HepG2 (cell line): ENCODE measurements around the gene URB1. TPM values are rescaled to one million over a fixed set of nuclear protein-coding genes. Genes with fewer than 3 reads are reported as not detected.

Source experiments
- ATAC-seq: fragments of 200-7000 bp; cut with Tn5 transposase; 3 replicates; pipeline ENCODE4 v1.9.1; 2020; ENCODE audit warnings: mild to moderate bottlenecking, moderate library complexity
- BruUV-seq: library from RNA; stranded (reverse); fragments of 400-500 nt; replicated peaks from 2 replicates; lab custom pipeline; 2021; lab: Mats Ljungman, UMichigan
- CTCF ChIA-PET: fragments of 300-600 bp; formaldehyde crosslinking; extraction: SDS; loops from one replicate; lab custom pipeline; 2021; ENCODE audit warnings: low total read pairs, inconsistent platforms, low intra/inter-chr PET ratio; lab: Yijun Ruan, JAX
- POLR2A ChIA-PET: fragments of 350-600 bp; sonication (Branson Sonifier 250); formaldehyde crosslinking; loops from one replicate; lab custom pipeline; 2020; ENCODE audit warnings: antibody characterized with exemption, inconsistent platforms; lab: Yijun Ruan, JAX
- DNase-seq: peaks from one replicate; pipeline ENCODE4 v3.0.0-alpha.2; 2015; ENCODE audit warnings: low spot score
- FAIRE-seq: peaks from 3 replicates; lab custom pipeline; 2011; peaks lifted over from hg19 to GRCh38; lab: Jason Lieb, UNC
- H2AFZ ChIP-seq: one replicate; pipeline ENCODE4 v1.6.1; 2011; ENCODE audit warnings: low read length, inconsistent platforms
- H3K27ac ChIP-seq: fragments of 300-600 bp; 3 replicates; pipeline ENCODE4 v1.8.0; 2011; ENCODE audit warnings: mixed run types, mild to moderate bottlenecking, mixed read lengths, low read length, inconsistent platforms; ENCODE audit not compliant: insufficient read depth; ENCODE audit errors: extremely low read length
- H3K27me3 ChIP-seq, 2 experiments: fragments of 200-600 bp in 1 of 2; 2 replicates in 1 of 2; 3 replicates in 1 of 2; pipeline versions ENCODE4 v1.6.0 to v1.8.0; 2011; ENCODE audit warnings: low read length in 2 of 2, mild to moderate bottlenecking in 2 of 2, moderate library complexity in 2 of 2, inconsistent platforms in 1 of 2; ENCODE audit not compliant: insufficient read depth in 2 of 2, control insufficient read depth in 1 of 2
- H3K36me3 ChIP-seq, 2 experiments: fragments of 200-600 bp in 1 of 2; replicated peaks in 1 of 2; 2 replicates in 1 of 2; 3 replicates in 1 of 2; pipeline versions ENCODE4 v1.5.1 to v1.8.0; 2011; ENCODE audit warnings: low read length in 2 of 2, inconsistent platforms in 1 of 2; ENCODE audit not compliant: insufficient read depth in 2 of 2, control insufficient read depth in 1 of 2
- H3K4me1 ChIP-seq: 2 replicates; pipeline ENCODE4 v1.5.1; 2012; ENCODE audit warnings: low read length, inconsistent platforms; ENCODE audit not compliant: insufficient read depth
- H3K4me2 ChIP-seq: 2 replicates; pipeline ENCODE4 v1.6.0; 2011; ENCODE audit warnings: low read depth, low read length, inconsistent platforms
- H3K4me3 ChIP-seq, 3 experiments: fragments of 200-600 bp in 1 of 3; sonication (generic), shearing (Covaris generic) in 1 of 3; replicated peaks in 1 of 3; 2 replicates each; pipeline ENCODE4 v1.5.1; 2011 to 2016; ENCODE audit warnings: low read length in 3 of 3, inconsistent platforms in 2 of 3, low read depth in 2 of 3, mild to moderate bottlenecking in 2 of 3, control low read depth in 1 of 3, mixed read lengths in 1 of 3; ENCODE audit not compliant: insufficient read depth in 1 of 3
- H3K79me2 ChIP-seq: one replicate; pipeline ENCODE4 v1.6.1; 2011; ENCODE audit warnings: low read length, inconsistent platforms; ENCODE audit not compliant: insufficient read depth
- H3K9ac ChIP-seq: 2 replicates; pipeline ENCODE4 v1.6.0; 2011; ENCODE audit warnings: mild to moderate bottlenecking, low read depth, low read length, inconsistent platforms; ENCODE audit not compliant: insufficient read depth
- H3K9me3 ChIP-seq: 2 replicates; pipeline ENCODE4 v1.5.1; 2012; ENCODE audit warnings: mild to moderate bottlenecking, low read length
- H4K20me1 ChIP-seq: 2 replicates; pipeline ENCODE4 v1.6.0; 2011; ENCODE audit warnings: inconsistent platforms, mild to moderate bottlenecking, low read length, moderate library complexity; ENCODE audit not compliant: insufficient read depth
- AKAP8 ChIP-seq: sonication (generic); formaldehyde crosslinking; IDR thresholded peaks from 2 replicates; pipeline ENCODE4 v1.5.1; 2020; ENCODE audit warnings: mild to moderate bottlenecking, missing genetic modification reagents
- CHD2 ChIP-seq: IDR thresholded peaks from 2 replicates; pipeline ENCODE4 v1.6.1; 2011; ENCODE audit warnings: low read depth, low read length, improper control_type of control experiment
- ETV6 ChIP-seq: sonication (generic); formaldehyde crosslinking; conservative IDR thresholded peaks from 2 replicates; pipeline ENCODE4 v1.4.0; 2020; ENCODE audit warnings: missing genetic modification reagents
- GATAD1 ChIP-seq: IDR thresholded peaks from 2 replicates; pipeline ENCODE4 v1.6.1; 2016; ENCODE audit warnings: missing genetic modification reagents, missing compliant biosample characterization
- ZKSCAN8 ChIP-seq: IDR thresholded peaks from 2 replicates; pipeline ENCODE4 v1.6.1; 2016; ENCODE audit warnings: borderline replicate concordance, missing genetic modification reagents, missing compliant biosample characterization
- ZNF552 ChIP-seq: sonication (generic); formaldehyde crosslinking; IDR thresholded peaks from 2 replicates; pipeline ENCODE4 v1.9.0; 2022; ENCODE audit warnings: missing genetic modification reagents, mild to moderate bottlenecking, borderline replicate concordance
- WGBS: methylation state at CpG from one replicate; pipeline ENCODE4 v1.1.6; 2017; ENCODE audit warnings: low lambda C conversion rate; 5-methylcytosine and 5-hydroxymethylcytosine counted together
- in situ Hi-C: cut with HindIII; loops from 2 replicates; pipeline ENCODE4 v1.10.0; 2017; ENCODE audit warnings: low pct_unique_long_range_greater_than_20kb; ENCODE audit not compliant: extremely low pct_ligation_motif_present
- intact Hi-C: fragments of 100-400 bp; cut with micrococcal nuclease; formaldehyde crosslinking; loops from one replicate; pipeline ENCODE4 v1.10.0; 2022; ENCODE audit not compliant: unreplicated experiment
- polyA plus RNA-seq, 8 experiments: library from polyadenylated mRNA; depleted of rRNA in 3 of 8; stranded (reverse) in 7 of 8; unstranded in 1 of 8; fragments of >200 nt; fragmentation: Illumina TruSeq in 4 of 8; extraction: Trizol in 4 of 8; gene quantifications; 2 replicates each; pipeline versions ENCODE4 v1.2.1 to v1.2.3, GENCODE V29; 2011 to 2016; ENCODE audit warnings: low read depth in 4 of 8, missing spikeins in 1 of 8, mixed read lengths in 1 of 8; ENCODE audit not compliant: insufficient read depth in 1 of 8
- total RNA-seq, 5 experiments: library from RNA; depleted of rRNA; stranded (reverse); fragments of >200 nt; fragmentation: Illumina TruSeq; extraction: Trizol; gene quantifications; 2 replicates each; pipeline ENCODE4 v1.2.3, GENCODE V29; 2016; ENCODE audit warnings: low read depth in 1 of 5
- TF ChIP-seq, protein P1 (sequence below): sonication (generic); formaldehyde crosslinking; IDR thresholded peaks from 2 replicates; pipeline ENCODE4 v1.8.0; 2022; ENCODE audit warnings: mild to moderate bottlenecking, missing genetic modification reagents, borderline replicate concordance
- TF ChIP-seq, protein P2 (sequence below): sonication (generic); formaldehyde crosslinking; IDR thresholded peaks from 2 replicates; pipeline ENCODE4 v1.9.0; 2022; ENCODE audit warnings: low read depth, missing genetic modification reagents

The URB1 gene
- total and polyA plus RNA-seq, 2 of the 13 experiments (the other 11 are each of a cell fraction or from before 2014, with no cell fraction given), result 4.5 to 16.7 TPM

DNA sequence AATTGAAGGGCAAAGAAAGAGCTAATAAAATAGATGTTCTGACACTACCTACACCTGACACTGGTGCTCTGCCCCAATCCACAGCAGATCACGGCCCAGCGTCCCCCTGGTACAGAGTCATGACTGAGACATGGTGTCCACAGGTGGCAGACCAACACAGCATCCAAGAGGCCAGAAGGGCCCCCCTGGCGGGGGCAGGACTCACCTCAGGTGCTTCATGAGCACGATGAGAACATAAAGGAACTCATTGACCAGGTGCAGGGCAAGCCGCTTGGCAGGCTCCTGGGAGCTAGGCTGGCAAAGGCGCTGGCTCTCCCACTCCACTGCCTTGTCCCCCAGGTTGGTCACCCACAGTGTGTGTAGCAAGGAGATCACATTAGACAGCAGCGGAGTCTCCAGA is 73.8 kb downstream of the URB1 start:
- no TSS peak for BruUV-seq
- H3K27me3 ChIP-seq, result no peaks in the 10 kb centered on the region
- no peaks in the 10 kb centered on the region for H3K9me3 ChIP-seq
- ATAC-seq, result no peak
- WGBS, result 97% methylated on average over 6 of the region's 7 CpGs
- H3K27ac ChIP-seq, result no peak overlapping the region
- no peak for DNase-seq
- TF ChIP-seq ZNF552 (CRISPR knock-in tag) (no peak), AKAP8 (CRISPR knock-in tag) (no peak)
- TF ChIP-seq, protein P1, sequence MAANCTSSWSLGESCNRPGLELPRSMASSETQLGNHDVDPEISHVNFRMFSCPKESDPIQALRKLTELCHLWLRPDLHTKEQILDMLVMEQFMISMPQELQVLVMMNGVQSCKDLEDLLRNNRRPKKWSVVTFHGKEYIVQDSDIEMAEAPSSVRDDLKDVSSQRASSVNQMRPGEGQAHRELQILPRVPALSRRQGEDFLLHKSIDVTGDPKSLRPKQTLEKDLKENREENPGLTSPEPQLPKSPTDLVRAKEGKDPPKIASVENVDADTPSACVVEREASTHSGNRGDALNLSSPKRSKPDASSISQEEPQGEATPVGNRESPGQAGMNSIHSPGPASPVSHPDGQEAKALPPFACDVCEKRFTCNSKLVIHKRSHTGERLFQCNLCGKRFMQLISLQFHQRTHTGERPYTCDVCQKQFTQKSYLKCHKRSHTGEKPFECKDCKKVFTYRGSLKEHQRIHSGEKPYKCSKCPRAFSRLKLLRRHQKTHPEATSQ (CRISPR knock-in tag), result no peak
- in situ Hi-C loops, result no loop called here
- H2AFZ ChIP-seq, result no peak overlapping the region
- peaks cover 14% of the 10 kb centered on the region for H3K4me1 ChIP-seq
- intact Hi-C loops, result no loop called here
- no peaks in the 10 kb centered on the region for H3K79me2 ChIP-seq
- FAIRE-seq, result no peak
- H3K4me3 ChIP-seq, result no peak overlapping the region
- H4K20me1 ChIP-seq, result no peaks in the 10 kb centered on the region
- CTCF ChIA-PET, result no interaction called here
- H3K9ac ChIP-seq, result no peak overlapping the region
- H3K36me3 ChIP-seq, result peaks cover 40 to 92% of the 10 kb centered on the region in 2 experiments
- POLR2A ChIA-PET, result interaction anchor here (0.9 kb wide), 1 partner anchor 9 kb away, joined by 3 read pairs; no protein-coding TSS in a partner anchor
- no peak overlapping the region for H3K4me2 ChIP-seq

DNA sequence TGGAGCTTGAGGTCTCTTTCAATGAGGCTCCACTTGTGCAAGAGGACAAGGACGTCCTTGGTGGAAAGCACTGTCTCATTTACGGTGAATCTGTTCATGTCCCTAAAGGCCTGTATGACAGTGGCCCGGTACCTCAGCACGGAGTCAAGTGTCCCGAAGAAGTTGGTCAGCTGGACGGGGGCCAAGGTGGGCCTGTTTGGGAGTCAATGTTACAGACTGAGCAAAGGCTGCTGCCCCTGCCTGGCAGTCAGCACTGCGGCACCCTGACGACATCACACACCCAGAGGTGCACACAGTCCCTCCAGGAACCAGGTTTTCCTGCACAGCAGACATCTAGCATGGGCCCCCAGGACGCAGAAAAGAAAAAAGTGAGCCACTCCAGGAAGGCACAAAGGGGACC is 75.1 kb downstream of the URB1 start:
- in situ Hi-C loops, result no loop called here
- Histone ChIP-seq H3K79me2 (no peaks in the 10 kb centered on the region), H3K4me1 (peaks cover 14% of the 10 kb centered on the region), H3K4me3 (no peak overlapping the region), H3K27ac (no peak overlapping the region), H2AFZ (no peak overlapping the region), H4K20me1 (no peaks in the 10 kb centered on the region), H3K9me3 (no peaks in the 10 kb centered on the region), H3K36me3 (peaks cover 34 to 89% of the 10 kb centered on the region in 2 experiments), H3K4me2 (no peak overlapping the region), H3K9ac (no peak overlapping the region), H3K27me3 (no peaks in the 10 kb centered on the region)
- 93% methylated on average over 9 of the region's 9 CpGs for WGBS
- FAIRE-seq (no peak), DNase-seq (no peak), ATAC-seq (no peak)
- ChIA-PET POLR2A (no interaction called here), CTCF (no interaction called here)
- no TSS peak for BruUV-seq
- intact Hi-C loops, result no loop called here
- no peak for TF ChIP-seq ETV6 (CRISPR knock-in tag)
- no peak for TF ChIP-seq ZKSCAN8 (CRISPR knock-in tag)
- TF ChIP-seq CHD2, result no peak
- no peak for TF ChIP-seq GATAD1
- TF ChIP-seq, protein P2, sequence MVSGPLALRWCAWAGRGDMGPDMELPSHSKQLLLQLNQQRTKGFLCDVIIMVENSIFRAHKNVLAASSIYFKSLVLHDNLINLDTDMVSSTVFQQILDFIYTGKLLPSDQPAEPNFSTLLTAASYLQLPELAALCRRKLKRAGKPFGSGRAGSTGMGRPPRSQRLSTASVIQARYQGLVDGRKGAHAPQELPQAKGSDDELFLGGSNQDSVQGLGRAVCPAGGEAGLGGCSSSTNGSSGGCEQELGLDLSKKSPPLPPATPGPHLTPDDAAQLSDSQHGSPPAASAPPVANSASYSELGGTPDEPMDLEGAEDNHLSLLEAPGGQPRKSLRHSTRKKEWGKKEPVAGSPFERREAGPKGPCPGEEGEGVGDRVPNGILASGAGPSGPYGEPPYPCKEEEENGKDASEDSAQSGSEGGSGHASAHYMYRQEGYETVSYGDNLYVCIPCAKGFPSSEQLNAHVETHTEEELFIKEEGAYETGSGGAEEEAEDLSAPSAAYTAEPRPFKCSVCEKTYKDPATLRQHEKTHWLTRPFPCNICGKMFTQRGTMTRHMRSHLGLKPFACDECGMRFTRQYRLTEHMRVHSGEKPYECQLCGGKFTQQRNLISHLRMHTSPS (CRISPR knock-in tag), result no peak
